ENCODE data around the gene TANK.
"Not testable (repeated sequence)": the region's sequence is repeated elsewhere in the genome, so short reads cannot be mapped to it uniquely, and the experiment has no call there.

Gene TANK

DNA sequence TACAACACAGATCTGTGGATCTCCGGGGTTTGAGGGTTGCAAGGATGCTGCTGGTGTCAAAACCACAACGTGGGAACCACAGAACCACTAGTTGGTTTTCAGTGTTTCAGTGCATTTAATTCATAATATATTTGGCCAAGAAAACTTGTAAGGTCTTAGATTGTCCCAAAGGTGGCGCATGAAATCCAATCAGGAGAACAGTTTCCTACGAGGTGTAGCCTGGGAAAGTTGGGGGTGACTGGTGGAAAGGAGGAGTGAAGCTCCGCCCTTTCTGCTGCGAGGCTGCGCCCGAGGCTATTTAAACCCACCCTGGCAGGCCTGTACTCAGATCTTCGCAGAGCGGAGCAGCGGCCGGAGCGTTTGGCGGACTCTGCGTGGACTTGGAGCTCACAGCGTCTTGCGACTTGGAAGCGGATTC is 120.7 kb downstream of the TANK start:
- DNase-seq = not testable (repeated sequence)

DNA sequence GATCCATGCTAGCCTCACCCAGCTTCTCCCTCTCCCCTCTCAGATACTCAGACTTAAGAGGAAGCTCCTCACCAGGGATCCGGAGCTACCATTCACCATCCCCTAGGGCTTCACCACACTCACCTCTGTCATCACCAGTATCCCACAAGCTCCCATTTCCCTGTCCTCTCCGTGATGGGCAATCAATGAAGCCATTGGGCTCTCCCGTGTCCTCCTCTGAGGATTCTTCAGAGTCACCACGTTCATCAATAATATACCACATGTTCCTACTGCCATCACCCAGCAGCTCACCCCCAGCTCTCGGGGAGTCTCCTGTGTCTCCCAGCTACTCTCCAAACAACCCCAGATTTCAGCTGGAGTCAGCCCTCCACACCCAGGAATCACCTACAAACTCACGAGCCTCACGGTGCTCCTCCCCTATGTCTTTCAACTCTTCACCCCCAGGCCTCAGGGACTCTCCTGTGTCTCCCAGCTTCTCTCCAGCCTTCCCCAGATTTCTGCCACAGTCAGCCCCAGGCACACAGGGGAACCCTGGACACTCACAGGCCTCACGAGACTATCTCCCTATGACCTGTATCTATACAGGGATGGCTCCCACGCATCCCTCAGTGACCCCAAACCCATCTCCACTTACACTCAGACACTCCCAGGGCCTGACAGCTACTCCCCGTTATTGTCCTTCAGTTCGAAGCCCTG is 121.5 kb downstream of the TANK start:
- DNase-seq = not testable (repeated sequence)

DNA sequence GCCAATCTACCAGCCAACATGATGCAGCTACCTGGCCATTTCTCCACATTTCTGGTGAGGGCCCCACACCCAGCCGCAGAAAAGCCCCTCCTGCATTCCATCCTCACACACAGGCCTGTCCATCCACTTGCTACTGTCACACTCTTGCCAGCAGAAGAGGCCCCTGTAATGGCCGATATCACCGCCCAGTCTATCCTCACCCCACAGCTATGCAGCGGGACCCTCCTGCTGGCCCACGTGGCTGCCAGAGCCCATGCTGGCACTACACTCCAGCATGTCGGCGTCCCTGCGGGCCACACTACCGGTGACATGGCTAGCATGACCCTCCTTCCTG is 122.0 kb downstream of the TANK start:
- DNase-seq = not testable (repeated sequence)

DNA sequence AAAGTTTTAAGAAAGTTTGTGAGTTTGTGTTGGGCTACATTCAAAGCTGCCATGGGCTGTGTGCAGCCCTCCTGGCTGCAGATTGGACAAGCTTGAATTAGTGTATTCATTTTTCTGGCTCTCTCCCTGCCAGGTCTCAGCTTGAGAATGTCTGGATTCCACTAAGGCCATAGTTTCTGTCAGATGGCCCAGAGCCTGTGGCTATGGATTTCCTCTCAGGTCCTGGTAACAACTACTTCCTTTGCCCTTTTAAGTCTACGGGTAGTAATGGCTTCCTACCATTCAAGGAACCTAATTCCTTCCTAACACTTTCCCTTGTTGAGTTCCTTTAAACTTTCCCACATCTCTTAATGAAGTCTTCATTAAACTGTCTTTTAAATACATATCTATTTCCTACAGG is 123.7 kb downstream of the TANK start:
- DNase-seq = no peak

All from femur (tissue), 1 donor.